NT2/D1 (cell line): ENCODE data around the gene FBXO5.

Source experiments
- SUZ12 ChIP-seq: IDR thresholded peaks from 2 replicates; pipeline ENCODE4 v1.6.1; 2011; ENCODE audit not compliant: insufficient read length, insufficient read depth; ENCODE audit errors: extremely low read depth
- YY1 ChIP-seq: IDR thresholded peaks from 2 replicates; pipeline ENCODE4 v1.6.1; 2011; ENCODE audit not compliant: insufficient read length, insufficient read depth
- ZNF274 ChIP-seq: IDR thresholded peaks from 2 replicates; pipeline ENCODE4 v1.6.1; 2011; ENCODE audit warnings: mild to moderate bottlenecking, low read depth, low read length

- TF ChIP-seq YY1 (no peak), ZNF274 (no peak), SUZ12 (no peak)
These were observed 3.7 kb downstream of the FBXO5 start for GRCh38 chr6:152979116-152979515.
